Hepatocyte (in vitro differentiated cells): ENCODE results near the gene HTRA1. TPM values are rescaled to one million over a fixed set of nuclear protein-coding genes. Genes with fewer than 3 reads are reported as not detected.

Source experiments
- DNase-seq: peaks from one replicate; pipeline ENCODE4 v3.0.0-alpha.2; 2016; ENCODE audit warnings: low spot score
- H2AFZ ChIP-seq: fragments of 200-600 bp; sonication (generic); 2 replicates; pipeline ENCODE4 v1.6.0; 2016; ENCODE audit warnings: antibody characterized with exemption, mild to moderate bottlenecking
- H3K27ac ChIP-seq: fragments of 200-600 bp; sonication (generic); 2 replicates; pipeline ENCODE4 v1.5.1; 2016; ENCODE audit warnings: mild to moderate bottlenecking
- H3K27me3 ChIP-seq: fragments of 200-600 bp; sonication (generic); 2 replicates; pipeline ENCODE4 v1.6.1; 2016
- H3K36me3 ChIP-seq: fragments of 200-600 bp; sonication (generic); replicated peaks from 2 replicates; pipeline ENCODE4 v1.5.1; 2016; ENCODE audit warnings: low read depth; ENCODE audit not compliant: insufficient read depth
- H3K4me1 ChIP-seq: fragments of 200-600 bp; sonication (generic); 2 replicates; pipeline ENCODE4 v1.5.1; 2016; ENCODE audit warnings: mild to moderate bottlenecking, moderate library complexity; ENCODE audit not compliant: insufficient read depth
- H3K4me2 ChIP-seq: fragments of 200-600 bp; sonication (generic); 2 replicates; pipeline ENCODE4 v1.6.0; 2016
- H3K4me3 ChIP-seq: fragments of 200-600 bp; sonication (generic); 2 replicates; pipeline ENCODE4 v1.5.1; 2016; ENCODE audit warnings: mild to moderate bottlenecking
- H3K79me2 ChIP-seq: fragments of 200-600 bp; sonication (generic); 2 replicates; pipeline ENCODE4 v1.6.0; 2017; ENCODE audit warnings: mild to moderate bottlenecking
- H3K9me2 ChIP-seq: fragments of 200-600 bp; sonication (generic); replicated peaks from 2 replicates; pipeline ENCODE4 v1.6.0; 2017; ENCODE audit warnings: mild to moderate bottlenecking; ENCODE audit not compliant: insufficient read depth
- H3K9me3 ChIP-seq: fragments of 200-600 bp; sonication (generic); 2 replicates; pipeline ENCODE4 v1.5.1; 2016; ENCODE audit warnings: low read depth, mild to moderate bottlenecking
- H4K20me1 ChIP-seq: fragments of 200-600 bp; sonication (generic); 2 replicates; pipeline ENCODE4 v1.6.0; 2016; ENCODE audit warnings: mild to moderate bottlenecking; ENCODE audit not compliant: insufficient read depth, poor library complexity, severe bottlenecking
- CTCF ChIP-seq: fragments of 200-600 bp; sonication (generic); IDR thresholded peaks from 2 replicates; pipeline ENCODE4 v1.5.1; 2016; ENCODE audit warnings: antibody characterized with exemption, mild to moderate bottlenecking; ENCODE audit not compliant: poor library complexity
- EZH2 ChIP-seq: fragments of 200-600 bp; sonication (generic); IDR thresholded peaks from 2 replicates; pipeline ENCODE4 v1.6.1; 2016; ENCODE audit warnings: antibody characterized with exemption, mild to moderate bottlenecking, borderline replicate concordance
- EZH2phosphoT487 ChIP-seq: fragments of 200-600 bp; sonication (generic); IDR thresholded peaks from one replicate; pipeline ENCODE4 v1.6.1; 2018; ENCODE audit warnings: antibody characterized with exemption, mild to moderate bottlenecking, low read depth, moderate library complexity; ENCODE audit not compliant: unreplicated experiment, severe bottlenecking
- WGBS: methylation state at CpG from one replicate; pipeline ENCODE4 v1.1.6; 2016; ENCODE audit warnings: low lambda C conversion rate; ENCODE audit errors: missing lambda C conversion rate; 5-methylcytosine and 5-hydroxymethylcytosine counted together
- microRNA-seq: library from miRNA; unstranded; fragments of <30 nt; microRNA quantifications from one replicate; pipeline ENCODE4, GENCODE V29; 2017
- polyA plus RNA-seq: library from polyadenylated mRNA; unstranded; fragments of >200 nt; fragmentation: Nextera tagmentation; extraction: Ambion mirVana; gene quantifications from 2 replicates; pipeline ENCODE4 v1.2.1, GENCODE V29; 2016
- small RNA-seq: library from RNA; depleted of rRNA; stranded (forward); fragments of <200 nt; gene quantifications from one replicate; pipeline ENCODE3, GENCODE V24; 2014
- total RNA-seq: library from RNA; depleted of rRNA; stranded (reverse); fragments of >200 nt; gene quantifications from 2 replicates; pipeline ENCODE4 v1.2.3, GENCODE V29; 2014

The HTRA1 gene
- total and polyA plus RNA-seq, 2 experiments from 2014 or later = 91.9 to 160 TPM

- Histone ChIP-seq H3K9me3 (no peaks in the 10 kb centered on the region), H3K27ac (no peak overlapping the region), H3K79me2 (no peaks in the 10 kb centered on the region), H3K27me3 (no peaks in the 10 kb centered on the region), H3K36me3 (no peaks in the 10 kb centered on the region), H3K4me2 (no peak overlapping the region), H3K4me1 (no peaks in the 10 kb centered on the region), H3K4me3 (no peak overlapping the region), H2AFZ (no peak overlapping the region), H3K9me2 (no peaks in the 10 kb centered on the region), H4K20me1 (no peaks in the 10 kb centered on the region)
- DNase-seq = peak; percentile 46
- WGBS = 29% methylated on average over 6 of the region's 6 CpGs
- TF ChIP-seq EZH2phosphoT487 (no peak), EZH2 (no peak), CTCF (no peak)
Measured at GRCh38 chr10:122561212-122561611, 99.9 kb downstream of the HTRA1 start.

GRCh38 chr10:122561792-122562191 is 100.4 kb downstream of the HTRA1 start:
- DNase-seq = no peak
- Histone ChIP-seq H2AFZ (no peak overlapping the region), H3K27me3 (no peaks in the 10 kb centered on the region), H3K4me2 (no peak overlapping the region), H3K4me3 (no peak overlapping the region), H3K9me3 (no peaks in the 10 kb centered on the region), H3K9me2 (no peaks in the 10 kb centered on the region), H3K79me2 (no peaks in the 10 kb centered on the region), H4K20me1 (no peaks in the 10 kb centered on the region), H3K36me3 (no peaks in the 10 kb centered on the region), H3K27ac (no peak overlapping the region), H3K4me1 (no peaks in the 10 kb centered on the region)
- TF ChIP-seq CTCF = no peak
- TF ChIP-seq EZH2 = no peak
- no peak for TF ChIP-seq EZH2phosphoT487

Small RNA genes lying within 50 kb of the gene (microRNA-seq; reads per million reads assigned to microRNA genes)
- not detected for gene MIR3941

Small RNA genes lying within 50 kb of the gene (small RNA-seq; reads per million reads assigned to genes)
- gene MIR3941 = not detected

Other genes with a start within 250 kb of the HTRA1 start
- gene BTBD16, start 190.3 kb upstream of the HTRA1 start, total RNA-seq = 0.47 and 0.92 TPM in 2 replicates
- 0.24 and 0.74 TPM in 2 replicates for gene BTBD16, start 190.3 kb upstream of the HTRA1 start, polyA plus RNA-seq
- 60.9 and 62.6 TPM in 2 replicates for gene PLEKHA1, start 86.8 kb upstream of the HTRA1 start, total RNA-seq
- 54.0 and 60.2 TPM in 2 replicates for gene PLEKHA1, start 86.8 kb upstream of the HTRA1 start, polyA plus RNA-seq
- not detected in 2 replicates for gene ARMS2, start 6.9 kb upstream of the HTRA1 start, total RNA-seq
- not detected in 2 replicates for gene ARMS2, start 6.9 kb upstream of the HTRA1 start, polyA plus RNA-seq
- gene DMBT1, start 99.2 kb downstream of the HTRA1 start, total RNA-seq = 1.5 and 1.6 TPM in 2 replicates
- 0.88 TPM in 1 of 2 replicates, not detected in the other for gene DMBT1, start 99.2 kb downstream of the HTRA1 start, polyA plus RNA-seq
- gene C10orf120, start 238.3 kb downstream of the HTRA1 start, total RNA-seq = not detected in 2 replicates
- not detected in 2 replicates for gene C10orf120, start 238.3 kb downstream of the HTRA1 start, polyA plus RNA-seq